SK-N-SH (cell line): ENCODE data around the gene SLC25A21. TPM values are rescaled to one million over a fixed set of nuclear protein-coding genes. Genes with fewer than 3 reads are reported as not detected.

Experiments
- CTCF ChIA-PET: fragments of 300-600, 350-600 bp; formaldehyde crosslinking; extraction: SDS; loops from one replicate; lab custom pipeline; 2021; lab: Yijun Ruan, JAX
- POLR2A ChIA-PET: fragments of 350-600 bp; sonication (Branson Sonifier 250); formaldehyde crosslinking; extraction: SDS; loops from one replicate; lab custom pipeline; 2020; ENCODE audit warnings: antibody characterized with exemption, inconsistent platforms; lab: Yijun Ruan, JAX
- DNase-seq: peaks from one replicate; pipeline ENCODE4 v3.0.0; 2012
- H2AFZ ChIP-seq: fragments of 200-600 bp; sonication (generic); 2 replicates; pipeline ENCODE4 v1.8.1; 2016; ENCODE audit warnings: antibody characterized with exemption, mild to moderate bottlenecking, low read depth
- H3F3A ChIP-seq: fragments of 200-600 bp; sonication (generic); replicated peaks from 2 replicates; pipeline ENCODE3; 2016; ENCODE audit warnings: antibody characterized with exemption, mild to moderate bottlenecking; ENCODE audit not compliant: insufficient read depth
- H3K27ac ChIP-seq, 2 experiments: fragments of 200-500 bp in 1 of 2; fragments of 200-600 bp in 1 of 2; sonication (Bioruptor generic) in 1 of 2; sonication (generic), shearing (Covaris generic) in 1 of 2; 2 replicates each; pipeline versions ENCODE4 v1.5.1 to v1.6.1; 2014 to 2016; ENCODE audit warnings: low read depth in 2 of 2, inconsistent platforms in 1 of 2, low read length in 1 of 2, mild to moderate bottlenecking in 1 of 2, mixed read lengths in 1 of 2
- H3K27me3 ChIP-seq: fragments of 200-600 bp; sonication (generic), shearing (Covaris generic); 2 replicates; pipeline ENCODE4 v1.6.1; 2016; ENCODE audit warnings: mixed run types; ENCODE audit not compliant: insufficient read depth
- H3K36me3 ChIP-seq, 2 experiments: fragments of 200-500 bp in 1 of 2; fragments of 200-600 bp in 1 of 2; sonication (Bioruptor generic) in 1 of 2; sonication (generic) in 1 of 2; replicated peaks in 1 of 2; 2 replicates each; pipeline versions ENCODE3 to v1.5.1; 2014 to 2016; ENCODE audit warnings: low read length in 1 of 2, mild to moderate bottlenecking in 1 of 2; ENCODE audit not compliant: insufficient read depth in 2 of 2, control insufficient read depth in 1 of 2
- H3K4me1 ChIP-seq, 2 experiments: fragments of 200-500 bp in 1 of 2; fragments of 200-600 bp in 1 of 2; sonication (Bioruptor generic) in 1 of 2; sonication (generic), shearing (Covaris generic) in 1 of 2; 2 replicates each; pipeline versions ENCODE4 v1.5.1 to v1.6.1; 2014 to 2016; ENCODE audit warnings: low read depth in 1 of 2, low read length in 1 of 2, mixed run types in 1 of 2; ENCODE audit not compliant: insufficient read depth in 2 of 2, control insufficient read depth in 1 of 2
- H3K4me2 ChIP-seq: fragments of 200-600 bp; sonication (generic), shearing (Covaris generic); 2 replicates; pipeline ENCODE4 v1.6.1; 2017; ENCODE audit warnings: mixed run types
- H3K4me3 ChIP-seq, 2 experiments: fragments of 200-500 bp in 1 of 2; fragments of 200-600 bp in 1 of 2; sonication (Bioruptor generic) in 1 of 2; sonication (generic), shearing (Covaris generic) in 1 of 2; 2 replicates each; pipeline versions ENCODE4 v1.5.1 to v1.8.1; 2014 to 2016; ENCODE audit warnings: low read depth in 2 of 2, inconsistent platforms in 1 of 2, low read length in 1 of 2, mild to moderate bottlenecking in 1 of 2, mixed read lengths in 1 of 2, moderate library complexity in 1 of 2
- H3K79me2 ChIP-seq: fragments of 200-600 bp; sonication (generic); 2 replicates; pipeline ENCODE4 v1.8.1; 2017; ENCODE audit warnings: mild to moderate bottlenecking; ENCODE audit not compliant: insufficient read depth
- H3K9ac ChIP-seq: fragments of 200-600 bp; sonication (generic); 2 replicates; pipeline ENCODE4 v1.6.1; 2017; ENCODE audit warnings: mixed run types
- H3K9me2 ChIP-seq: fragments of 200-600 bp; sonication (generic); 2 replicates; pipeline ENCODE4 v1.6.1; 2017; ENCODE audit warnings: mixed run types
- H3K9me3 ChIP-seq: fragments of 200-600 bp; sonication (generic); 2 replicates; pipeline ENCODE4 v1.6.1; 2017; ENCODE audit warnings: mixed run types, mild to moderate bottlenecking, moderate library complexity
- H4K20me1 ChIP-seq: fragments of 200-600 bp; sonication (generic); 2 replicates; pipeline ENCODE4 v1.6.1; 2017; ENCODE audit warnings: mild to moderate bottlenecking, mixed run types; ENCODE audit not compliant: insufficient read depth
- CTCF ChIP-seq: fragments of 200-600 bp; sonication (generic); IDR thresholded peaks from 2 replicates; pipeline ENCODE4 v1.6.1; 2017; ENCODE audit warnings: antibody characterized with exemption, mild to moderate bottlenecking, moderate library complexity
- ELF1 ChIP-seq: IDR thresholded peaks from 2 replicates; pipeline ENCODE4 v1.4.0; 2012
- EP300 ChIP-seq, 2 experiments: IDR thresholded peaks; 2 replicates each; pipeline versions ENCODE4 v1.4.0 to v1.6.1; 2012; ENCODE audit warnings: borderline replicate concordance in 1 of 2, low read depth in 1 of 2, low read length in 1 of 2
- FOSL2 ChIP-seq: IDR thresholded peaks from 2 replicates; pipeline ENCODE4 v1.4.0; 2012; ENCODE audit warnings: low read depth, mild to moderate bottlenecking, moderate library complexity, borderline replicate concordance
- FOXJ3 ChIP-seq: sonication (generic); formaldehyde crosslinking; IDR thresholded peaks from 2 replicates; pipeline ENCODE4 v1.5.1; 2020; ENCODE audit warnings: mild to moderate bottlenecking, missing genetic modification reagents
- FOXM1 ChIP-seq: IDR thresholded peaks from 2 replicates; pipeline ENCODE4 v1.4.0; 2012; ENCODE audit warnings: low read depth, mild to moderate bottlenecking
- GABPA ChIP-seq: IDR thresholded peaks from 2 replicates; pipeline ENCODE4 v1.4.0; 2012; ENCODE audit warnings: low read depth, mild to moderate bottlenecking
- MEF2A ChIP-seq: IDR thresholded peaks from 2 replicates; pipeline ENCODE4 v1.4.0; 2012; ENCODE audit warnings: low read depth, borderline replicate concordance
- MXI1 ChIP-seq: IDR thresholded peaks from 2 replicates; pipeline ENCODE4 v1.6.1; 2012; ENCODE audit warnings: mild to moderate bottlenecking, low read depth, low read length, improper control_type of control experiment
- NFIC ChIP-seq: IDR thresholded peaks from 2 replicates; pipeline ENCODE4 v1.4.0; 2012; ENCODE audit warnings: borderline replicate concordance
- RXRA ChIP-seq: IDR thresholded peaks from 2 replicates; pipeline ENCODE4 v1.4.0; 2012; ENCODE audit warnings: low read depth, mild to moderate bottlenecking, borderline replicate concordance
- SMC3 ChIP-seq: IDR thresholded peaks from 2 replicates; pipeline ENCODE4 v1.6.1; 2012; ENCODE audit warnings: low read depth, low read length, improper control_type of control experiment
- TAF1 ChIP-seq: IDR thresholded peaks from 2 replicates; pipeline ENCODE4 v1.6.1; 2012; ENCODE audit warnings: low read depth, mild to moderate bottlenecking, low read length, moderate library complexity, borderline replicate concordance
- TCF12 ChIP-seq: IDR thresholded peaks from 2 replicates; pipeline ENCODE4 v1.4.0; 2012
- TEAD4 ChIP-seq: IDR thresholded peaks from 2 replicates; pipeline ENCODE4 v1.4.0; 2012; ENCODE audit warnings: mild to moderate bottlenecking, borderline replicate concordance; ENCODE audit not compliant: insufficient read depth
- YY1 ChIP-seq: IDR thresholded peaks from 2 replicates; pipeline ENCODE4 v1.4.0; 2012; ENCODE audit warnings: low read depth, mild to moderate bottlenecking
- ZBTB33 ChIP-seq: IDR thresholded peaks from 2 replicates; pipeline ENCODE4 v1.4.0; 2012; ENCODE audit warnings: low read depth, borderline replicate concordance
- WGBS: methylation state at CpG from one replicate; pipeline ENCODE4 v1.1.6; 2017; ENCODE audit warnings: low lambda C conversion rate; 5-methylcytosine and 5-hydroxymethylcytosine counted together
- polyA plus RNA-seq, 3 experiments: library from polyadenylated mRNA; depleted of rRNA; stranded (reverse); fragments of >200 nt; gene quantifications; 2 replicates each; pipeline ENCODE4 v1.2.3, GENCODE V29; 2012
- TF ChIP-seq, protein P1 (sequence below): IDR thresholded peaks from 2 replicates; pipeline ENCODE4; 2012
- TF ChIP-seq, protein P2 (sequence below): IDR thresholded peaks from 2 replicates; pipeline ENCODE4 v1.4.0; 2012; ENCODE audit warnings: low read depth

SLC25A21 gene
- polyA plus RNA-seq, 1 of the 3 experiments (the other 2 are of a cell fraction), result not detected

DNA sequence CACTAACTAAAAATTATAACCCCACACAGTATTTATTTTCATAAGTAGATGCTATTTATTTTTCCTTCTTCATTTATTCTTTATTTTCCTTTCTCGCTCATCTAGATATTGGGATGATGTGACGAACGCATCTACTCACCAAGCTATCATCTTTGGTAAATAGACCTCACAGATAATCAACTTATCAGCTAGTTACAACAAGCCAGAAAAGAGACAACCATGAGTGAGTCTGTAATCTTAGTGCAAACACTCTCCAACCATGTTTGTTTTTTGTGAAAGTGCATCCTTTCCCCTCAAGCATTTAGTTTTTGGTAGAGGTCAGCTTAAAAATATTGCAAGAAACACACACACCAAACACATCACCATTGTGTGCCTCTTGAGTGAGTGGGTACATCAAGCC lies 84.9 kb downstream of the SLC25A21 start:
- ChIA-PET POLR2A (no interaction called here), CTCF (interaction anchor here (0.6 kb wide), 1 partner anchor 756 kb away, joined by 3 read pairs; no protein-coding TSS in a partner anchor)

More for the DNA sequence above, 84.9 kb downstream of the SLC25A21 start:
- no peaks in the 10 kb centered on the region for H3K27me3 ChIP-seq
- no peak for DNase-seq
- H4K20me1 ChIP-seq, result no peaks in the 10 kb centered on the region
- no peak overlapping the region for H3K4me2 ChIP-seq
- TF ChIP-seq FOXM1 (no peak), SMC3 (no peak), NFIC (no peak), TCF12 (no peak), ZBTB33 (no peak), ELF1 (no peak), YY1 (no peak), RXRA (no peak), FOXJ3 (CRISPR knock-in tag) (no peak), TEAD4 (no peak), GABPA (no peak), MEF2A (no peak), MXI1 (no peak), TAF1 (no peak), FOSL2 (no peak), CTCF (no peak), EP300 (IDR thresholded peaks at IDR 0.05; ENCODE audit: borderline replicate concordance in 1 of 2, low read depth in 1 of 2, low read length in 1 of 2) (no peak)
- TF ChIP-seq, protein P1, sequence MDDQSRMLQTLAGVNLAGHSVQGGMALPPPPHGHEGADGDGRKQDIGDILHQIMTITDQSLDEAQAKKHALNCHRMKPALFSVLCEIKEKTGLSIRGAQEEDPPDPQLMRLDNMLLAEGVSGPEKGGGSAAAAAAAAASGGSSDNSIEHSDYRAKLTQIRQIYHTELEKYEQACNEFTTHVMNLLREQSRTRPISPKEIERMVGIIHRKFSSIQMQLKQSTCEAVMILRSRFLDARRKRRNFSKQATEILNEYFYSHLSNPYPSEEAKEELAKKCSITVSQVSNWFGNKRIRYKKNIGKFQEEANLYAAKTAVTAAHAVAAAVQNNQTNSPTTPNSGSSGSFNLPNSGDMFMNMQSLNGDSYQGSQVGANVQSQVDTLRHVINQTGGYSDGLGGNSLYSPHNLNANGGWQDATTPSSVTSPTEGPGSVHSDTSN, result no peak
- TF ChIP-seq, protein P2, sequence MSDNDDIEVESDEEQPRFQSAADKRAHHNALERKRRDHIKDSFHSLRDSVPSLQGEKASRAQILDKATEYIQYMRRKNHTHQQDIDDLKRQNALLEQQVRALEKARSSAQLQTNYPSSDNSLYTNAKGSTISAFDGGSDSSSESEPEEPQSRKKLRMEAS, result no peak
- no peak overlapping the region for H3K27ac ChIP-seq
- H3K9ac ChIP-seq, result no peak overlapping the region
- H3K79me2 ChIP-seq, result no peaks in the 10 kb centered on the region
- peaks cover 0 to 6% of the 10 kb centered on the region in 2 experiments; a peak in 1 of 4 replicates for H3K4me1 ChIP-seq
- no peaks in the 10 kb centered on the region for H3K9me2 ChIP-seq
- 23% methylated on average over 3 of the region's 3 CpGs for WGBS
- H3K4me3 ChIP-seq, result no peak overlapping the region
- no peaks in the 10 kb centered on the region for H3K36me3 ChIP-seq
- no peaks in the 10 kb centered on the region for H3F3A ChIP-seq
- H2AFZ ChIP-seq, result no peak overlapping the region
- no peaks in the 10 kb centered on the region for H3K9me3 ChIP-seq
